SIG-M5 treated with dmso at 0.1 percent for 504 hours (cell line): ENCODE results near the gene AXIN2.
A peak's percentile ranks its signal among the peaks of the same experiment; 100 is the strongest.

Experiments
- DNase-seq: peaks from one replicate; lab custom pipeline; 2025; ENCODE audit not compliant: unreplicated experiment; lab: John Stamatoyannopoulos, UW

Gene AXIN2, protein sequence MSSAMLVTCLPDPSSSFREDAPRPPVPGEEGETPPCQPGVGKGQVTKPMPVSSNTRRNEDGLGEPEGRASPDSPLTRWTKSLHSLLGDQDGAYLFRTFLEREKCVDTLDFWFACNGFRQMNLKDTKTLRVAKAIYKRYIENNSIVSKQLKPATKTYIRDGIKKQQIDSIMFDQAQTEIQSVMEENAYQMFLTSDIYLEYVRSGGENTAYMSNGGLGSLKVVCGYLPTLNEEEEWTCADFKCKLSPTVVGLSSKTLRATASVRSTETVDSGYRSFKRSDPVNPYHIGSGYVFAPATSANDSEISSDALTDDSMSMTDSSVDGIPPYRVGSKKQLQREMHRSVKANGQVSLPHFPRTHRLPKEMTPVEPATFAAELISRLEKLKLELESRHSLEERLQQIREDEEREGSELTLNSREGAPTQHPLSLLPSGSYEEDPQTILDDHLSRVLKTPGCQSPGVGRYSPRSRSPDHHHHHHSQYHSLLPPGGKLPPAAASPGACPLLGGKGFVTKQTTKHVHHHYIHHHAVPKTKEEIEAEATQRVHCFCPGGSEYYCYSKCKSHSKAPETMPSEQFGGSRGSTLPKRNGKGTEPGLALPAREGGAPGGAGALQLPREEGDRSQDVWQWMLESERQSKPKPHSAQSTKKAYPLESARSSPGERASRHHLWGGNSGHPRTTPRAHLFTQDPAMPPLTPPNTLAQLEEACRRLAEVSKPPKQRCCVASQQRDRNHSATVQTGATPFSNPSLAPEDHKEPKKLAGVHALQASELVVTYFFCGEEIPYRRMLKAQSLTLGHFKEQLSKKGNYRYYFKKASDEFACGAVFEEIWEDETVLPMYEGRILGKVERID

DNA sequence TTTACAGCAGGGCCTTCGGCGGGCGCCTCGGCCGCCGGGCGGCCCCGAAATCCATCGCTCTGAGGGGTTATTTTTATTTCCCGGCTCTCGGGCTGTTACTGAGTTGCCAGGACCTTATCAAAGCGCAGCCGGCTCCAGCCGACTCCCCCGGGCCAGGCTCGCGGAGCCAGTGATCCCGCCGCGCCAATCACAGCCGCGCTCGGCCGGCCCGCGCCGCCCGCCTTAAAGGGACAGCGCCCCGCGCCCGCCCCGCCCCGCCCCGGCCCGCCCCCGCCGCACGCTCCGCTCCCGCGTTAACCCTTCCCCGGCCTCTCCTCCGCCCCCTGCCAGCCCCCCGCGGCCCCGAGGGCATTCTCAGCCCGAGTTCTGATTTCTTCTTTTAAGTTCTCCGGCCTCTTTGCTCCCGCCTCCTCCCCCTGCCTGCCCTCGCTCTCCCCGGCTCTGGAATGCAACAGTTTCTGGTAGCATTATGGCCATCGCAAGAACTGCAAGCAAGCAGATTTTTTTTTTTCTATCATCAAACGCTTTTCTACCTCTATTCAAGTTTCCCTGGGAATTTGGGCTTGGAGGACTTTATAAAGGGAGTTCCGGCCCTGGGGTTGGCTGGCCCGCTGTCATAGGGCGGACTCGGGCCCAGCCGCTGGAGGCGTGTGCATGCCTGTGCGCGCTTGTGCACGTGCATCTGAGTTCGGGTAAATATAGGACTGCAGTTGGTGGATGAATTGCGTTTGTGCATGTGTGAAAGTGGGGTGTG is at the start of gene AXIN2:
Gene AXIN2, minus strand, starts transcription at position 197 of the 754 bp plus-strand sequence. CDS start 3,028 bp downstream, outside the sequence.
- DNase-seq: peak; percentile 63

DNA sequence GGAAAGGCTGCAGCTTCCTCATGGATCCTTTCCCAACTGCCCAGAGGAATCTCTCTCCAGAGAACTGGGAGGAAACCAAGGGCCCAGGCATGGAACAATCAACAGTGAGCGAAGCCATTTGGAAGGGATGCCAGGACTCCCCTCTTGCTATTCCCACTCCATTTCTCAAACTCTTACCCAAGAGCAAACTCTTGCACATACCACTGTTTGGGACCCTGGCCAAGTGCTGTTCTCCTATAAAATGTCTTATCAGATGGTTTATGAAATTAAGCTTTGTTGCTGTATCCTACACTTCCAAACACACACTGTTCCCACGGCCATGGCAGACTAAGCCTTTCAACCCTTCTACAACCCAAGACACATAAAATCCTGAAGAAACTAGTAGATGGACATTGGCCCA is 48.3 kb upstream of the AXIN2 start:
- no peak for DNase-seq

DNA sequence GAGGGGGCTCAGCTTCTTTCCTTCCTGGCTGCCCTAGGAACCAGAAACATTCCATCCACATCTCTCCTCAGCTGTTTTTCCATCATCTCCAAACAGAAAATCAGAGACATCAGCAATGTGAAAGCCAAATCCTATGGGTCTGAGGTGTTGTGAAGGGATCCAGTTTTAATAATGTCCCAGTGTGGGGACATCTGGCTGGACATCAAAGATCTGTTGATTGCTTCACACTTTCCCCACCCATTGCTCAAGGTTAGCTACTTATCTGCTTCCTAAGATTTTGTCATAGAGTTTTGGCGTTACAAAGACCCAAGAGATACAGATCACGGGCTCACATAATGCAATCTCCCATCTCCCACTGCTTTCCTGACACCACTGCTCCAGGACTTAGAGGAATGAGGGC is 47.8 kb upstream of the AXIN2 start:
- no peak for DNase-seq

DNA sequence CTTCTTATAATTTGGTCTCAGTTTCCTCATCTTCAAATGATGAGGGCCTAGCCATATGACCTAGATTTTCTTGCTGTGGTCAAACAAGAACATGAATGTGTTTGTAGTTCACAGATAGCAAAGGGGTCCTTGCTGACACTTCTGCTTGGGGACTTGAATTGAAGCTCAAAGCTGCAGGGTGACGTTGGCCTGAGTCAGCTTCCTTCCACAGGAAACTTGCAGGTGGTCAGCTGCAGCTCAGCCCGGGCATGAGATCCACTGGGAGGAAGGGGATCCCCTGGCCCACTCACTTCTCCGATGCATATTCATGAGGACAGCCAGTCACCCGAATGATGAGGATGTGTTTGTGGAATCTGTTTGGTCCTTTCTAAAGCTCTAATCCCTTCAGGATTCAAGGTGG is 42.6 kb upstream of the AXIN2 start:
- no peak for DNase-seq

DNA sequence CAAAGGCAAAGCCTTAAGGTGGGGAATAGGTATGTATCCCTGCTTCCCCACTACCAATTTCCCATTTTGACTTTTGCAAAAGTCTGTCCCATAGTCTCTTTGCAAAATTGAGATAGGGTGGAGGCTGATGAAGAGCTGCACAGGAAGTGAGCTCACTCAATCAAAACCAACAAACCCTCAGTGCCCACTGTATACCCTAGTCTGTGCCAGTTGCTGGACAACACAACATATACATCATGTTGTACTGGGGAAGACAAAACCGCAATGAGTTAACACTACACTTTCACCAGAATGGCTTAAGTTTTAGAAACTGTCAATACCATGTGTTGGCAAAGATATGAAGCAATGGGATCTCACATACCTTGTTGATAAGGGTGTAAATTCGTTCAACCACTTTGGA is 40.4 kb upstream of the AXIN2 start:
- no peak for DNase-seq

DNA sequence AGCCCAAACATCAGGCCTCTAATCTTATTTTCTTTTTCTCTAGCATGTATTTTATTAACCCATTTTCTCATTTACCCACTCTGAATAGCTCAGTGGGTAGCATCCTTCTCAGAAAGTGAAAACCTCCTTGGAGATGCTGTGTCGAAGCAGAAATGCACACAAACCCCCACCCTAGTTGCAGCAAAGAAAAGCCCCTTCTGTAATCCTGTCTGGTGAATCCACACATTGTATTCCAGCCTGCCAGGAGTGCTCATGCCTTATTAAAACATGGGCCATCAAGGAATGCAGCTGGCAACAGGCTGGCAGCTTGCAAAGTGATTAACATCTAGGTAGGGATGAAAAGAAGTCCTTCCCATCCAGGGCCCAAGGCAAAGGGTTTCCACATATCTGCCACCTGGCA is 39.7 kb upstream of the AXIN2 start:
- no peak for DNase-seq

DNA sequence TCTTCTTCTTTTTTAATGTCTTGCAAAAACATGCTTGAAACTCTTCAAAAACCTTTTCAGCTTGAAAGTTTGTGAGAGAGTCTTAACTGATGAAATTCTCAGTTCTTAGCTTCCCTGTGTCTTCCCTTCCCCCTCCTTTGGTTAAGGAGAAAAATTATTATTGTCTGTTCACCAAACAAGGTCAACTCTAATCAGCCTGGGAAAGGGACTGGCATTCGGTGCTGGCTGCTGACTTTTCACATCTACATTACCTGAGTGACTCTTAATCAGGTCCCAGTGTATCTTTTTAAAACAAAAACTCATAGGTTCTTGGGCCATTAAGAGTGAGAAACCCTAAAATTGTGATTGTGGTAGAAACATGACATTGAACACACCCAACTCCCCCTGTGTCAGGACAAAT is 39.1 kb upstream of the AXIN2 start:
- DNase-seq: no peak

DNA sequence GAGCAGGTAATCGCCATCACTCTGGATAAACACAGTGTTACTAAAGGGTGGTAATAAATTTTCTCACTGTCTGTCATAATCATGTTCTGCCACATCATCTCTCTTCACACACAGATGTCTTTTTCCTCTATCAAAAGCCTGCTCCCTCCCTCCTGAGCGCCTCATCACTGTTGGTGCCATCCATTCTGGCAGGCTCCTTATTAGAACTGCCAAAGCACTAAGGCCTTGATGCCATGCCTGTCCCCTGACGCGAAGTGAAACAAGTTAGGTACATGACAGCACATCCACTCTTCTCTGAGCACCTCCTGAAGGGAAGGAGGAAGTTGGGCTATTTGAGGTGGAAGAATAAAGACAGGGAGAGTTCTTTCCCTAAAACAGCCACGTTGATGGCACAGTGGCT is 38.2 kb upstream of the AXIN2 start:
- no peak for DNase-seq

DNA sequence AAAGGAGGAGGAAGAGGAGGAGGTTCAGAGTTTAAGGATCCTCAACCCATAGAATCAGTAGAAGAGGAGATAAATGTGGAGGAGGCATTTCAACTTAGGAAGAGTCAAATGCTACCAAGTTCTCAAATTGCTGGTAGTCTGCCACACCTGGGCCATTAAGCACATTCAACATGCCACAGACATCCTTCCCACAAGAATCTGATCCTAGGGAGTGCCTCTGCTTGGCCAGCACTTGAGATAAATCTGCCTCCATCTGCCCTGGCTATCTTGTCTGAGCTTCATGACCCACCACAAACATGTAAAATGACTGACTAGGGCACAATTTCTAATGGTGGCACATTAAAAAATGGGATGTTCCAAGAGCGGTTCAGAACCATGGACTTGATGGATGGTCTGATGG is 37.3 kb upstream of the AXIN2 start:
- no peak for DNase-seq

DNA sequence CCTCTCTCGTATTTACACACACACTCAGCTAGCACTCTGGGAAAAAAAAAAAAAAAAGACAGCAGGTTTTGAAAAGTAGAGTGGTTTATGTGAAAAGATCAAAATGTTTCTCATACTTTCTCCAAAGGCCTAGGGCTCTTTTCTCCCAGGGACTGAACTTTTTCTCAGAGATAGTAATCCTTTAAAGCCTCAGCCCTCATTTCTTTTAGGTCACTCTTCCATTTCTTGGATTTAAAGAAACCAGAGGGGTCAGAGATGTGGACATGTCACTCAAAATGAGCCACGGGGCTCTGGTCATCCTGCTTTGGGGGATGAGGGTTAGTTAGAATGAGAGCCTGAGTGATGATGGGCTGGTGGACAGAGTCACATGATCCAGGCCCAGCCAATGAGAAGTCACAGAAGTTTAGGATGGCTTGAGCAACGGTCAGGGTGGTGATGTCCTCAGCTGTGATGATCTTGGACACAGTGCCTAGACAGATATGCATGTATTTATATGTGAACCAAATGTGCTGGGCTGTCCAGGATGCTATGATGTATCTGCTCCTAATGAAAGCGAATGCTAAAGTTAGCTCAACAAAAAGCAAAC is 33.7 kb upstream of the AXIN2 start:
- no peak for DNase-seq

DNA sequence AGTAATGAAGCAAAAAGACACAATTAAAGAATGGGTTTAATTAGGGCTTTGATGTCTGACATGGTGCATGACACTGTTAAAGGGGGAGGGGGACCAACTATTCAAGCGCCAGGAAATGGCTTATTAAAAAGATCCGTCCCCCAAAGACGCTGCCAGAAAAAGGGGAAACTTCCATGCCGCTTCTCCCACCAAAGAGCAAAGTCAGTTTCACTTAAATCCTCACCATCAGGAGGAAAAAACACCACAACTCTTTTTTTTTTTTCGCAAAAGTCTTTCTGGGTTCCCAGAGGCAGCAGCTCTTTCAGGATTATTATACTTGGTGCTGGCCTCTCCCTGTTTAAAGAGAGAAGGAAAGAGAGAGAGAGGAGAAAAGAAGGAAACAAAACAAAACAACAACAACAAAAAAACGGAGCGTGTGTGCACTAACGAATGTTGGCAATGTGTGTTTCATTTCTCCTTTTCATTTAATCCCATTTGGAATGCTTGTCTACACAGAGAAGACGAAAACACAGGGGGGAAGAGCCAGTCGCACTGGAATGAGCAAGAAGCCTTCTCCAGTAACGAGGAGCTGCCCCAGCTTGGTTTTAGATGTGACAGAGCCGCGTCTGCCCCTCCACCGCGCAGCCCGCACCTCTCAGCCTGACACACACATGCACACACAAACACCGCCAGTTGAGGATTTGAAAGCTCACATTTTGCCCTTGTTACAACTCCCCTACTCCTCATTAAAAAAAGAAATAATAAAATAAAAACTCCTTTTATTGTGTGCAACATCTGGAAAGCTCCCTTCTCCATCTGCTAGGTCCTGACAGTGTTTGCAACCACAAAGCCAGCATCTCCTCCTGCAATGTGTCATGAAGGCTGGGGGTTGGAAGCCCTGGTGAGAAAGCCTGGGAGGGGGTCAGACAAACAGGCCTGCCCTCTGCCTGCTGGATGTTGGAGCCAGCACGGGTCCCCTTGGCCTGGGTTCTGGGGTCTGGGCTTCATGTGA is 32.7 kb upstream of the AXIN2 start:
- DNase-seq: no peak

DNA sequence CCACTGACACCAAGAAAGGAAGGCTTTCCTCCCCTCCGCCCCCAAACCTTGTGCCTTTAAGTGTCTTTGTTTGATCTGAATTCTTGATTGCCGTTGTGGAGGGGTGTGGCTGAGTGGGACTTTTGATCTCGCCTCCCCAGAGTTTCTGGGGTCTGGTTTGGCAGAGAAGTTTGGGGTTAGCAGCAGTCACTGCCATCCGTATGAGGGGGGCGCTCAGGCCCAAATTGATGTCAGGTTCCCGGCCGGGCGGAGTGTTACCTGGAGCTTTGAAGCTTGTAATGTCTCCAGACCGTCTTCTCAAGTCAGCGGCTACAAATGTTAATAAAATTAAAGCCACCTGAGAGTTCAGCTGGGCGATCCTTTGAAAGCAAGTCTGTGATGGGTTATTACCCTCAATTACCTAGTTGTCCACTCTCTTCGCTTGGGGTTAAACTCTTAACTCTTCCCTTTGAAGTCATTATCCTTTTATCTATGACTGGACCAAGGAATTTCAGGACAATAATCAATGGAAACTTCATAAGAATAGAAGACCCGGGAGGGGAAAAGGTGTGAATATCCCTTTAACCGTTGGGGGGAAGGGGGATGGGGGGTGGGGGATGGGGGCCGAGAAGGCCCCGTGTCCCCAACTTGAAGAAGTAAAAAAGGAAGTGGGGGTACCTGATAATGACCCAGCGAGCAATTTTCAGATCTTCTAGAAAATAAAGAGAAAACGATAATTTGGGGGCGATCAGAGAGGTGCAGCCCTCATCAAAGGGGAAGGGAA is 31.8 kb upstream of the AXIN2 start:
- DNase-seq: no peak

DNA sequence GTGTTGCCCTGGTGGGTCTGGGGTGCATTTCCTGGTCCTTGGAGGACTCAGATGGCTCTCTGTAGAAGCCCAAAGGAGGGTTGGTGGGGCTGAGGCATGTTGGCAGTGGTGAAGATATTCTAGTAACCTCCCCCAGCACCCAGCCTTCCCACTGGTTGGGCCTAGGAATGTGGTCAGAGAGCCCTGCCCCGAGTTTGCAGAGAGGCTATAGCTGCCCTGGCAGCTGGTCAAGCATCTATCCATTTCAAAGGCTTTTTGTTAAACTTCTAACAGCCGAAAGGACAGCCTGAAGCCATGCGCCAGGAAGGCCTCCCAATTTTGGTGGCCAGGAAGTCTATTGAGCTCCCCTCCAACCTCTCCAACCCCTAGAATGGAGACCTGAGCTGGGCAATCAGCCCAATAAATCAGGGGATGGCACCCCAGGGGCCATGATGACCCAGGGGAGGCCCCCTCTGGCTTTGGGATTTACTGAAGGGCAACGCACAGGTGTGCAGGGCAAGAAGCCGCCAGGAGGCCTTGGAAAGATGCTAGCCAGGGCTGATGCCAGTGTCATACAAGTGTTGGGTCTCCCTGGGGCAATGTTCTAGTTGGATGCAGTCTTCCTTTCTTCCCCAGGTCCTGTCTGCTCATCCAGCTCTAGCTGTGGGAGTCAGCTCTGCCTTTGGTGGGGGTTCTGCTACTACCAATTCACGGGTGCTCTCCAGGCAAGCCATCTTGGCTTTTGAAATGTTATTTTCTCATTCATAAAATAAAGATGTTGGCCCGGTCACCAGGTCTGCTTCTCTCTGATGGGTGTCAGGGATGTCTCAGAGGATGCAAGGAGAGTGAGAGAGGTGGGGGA is 30.9 kb upstream of the AXIN2 start:
- no peak for DNase-seq

DNA sequence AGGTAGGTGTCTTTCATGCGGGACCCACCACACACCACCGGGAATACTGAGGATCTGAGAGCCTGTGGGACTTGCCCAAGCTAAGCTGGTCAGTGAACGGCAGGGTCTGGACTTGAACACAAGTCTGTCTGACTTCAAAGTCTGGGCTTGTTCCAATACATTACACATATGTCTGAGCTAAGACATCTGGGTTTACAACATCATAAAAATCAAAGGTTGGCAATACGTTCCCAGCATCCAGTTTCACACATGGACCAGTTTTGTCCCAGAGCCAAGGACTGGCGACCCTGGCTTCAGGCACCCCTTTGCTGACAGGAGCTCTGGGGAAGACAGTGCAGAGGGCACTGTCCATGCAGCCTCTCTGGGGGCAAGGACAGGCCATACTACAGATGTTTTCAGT is 27.9 kb upstream of the AXIN2 start:
- no peak for DNase-seq

DNA sequence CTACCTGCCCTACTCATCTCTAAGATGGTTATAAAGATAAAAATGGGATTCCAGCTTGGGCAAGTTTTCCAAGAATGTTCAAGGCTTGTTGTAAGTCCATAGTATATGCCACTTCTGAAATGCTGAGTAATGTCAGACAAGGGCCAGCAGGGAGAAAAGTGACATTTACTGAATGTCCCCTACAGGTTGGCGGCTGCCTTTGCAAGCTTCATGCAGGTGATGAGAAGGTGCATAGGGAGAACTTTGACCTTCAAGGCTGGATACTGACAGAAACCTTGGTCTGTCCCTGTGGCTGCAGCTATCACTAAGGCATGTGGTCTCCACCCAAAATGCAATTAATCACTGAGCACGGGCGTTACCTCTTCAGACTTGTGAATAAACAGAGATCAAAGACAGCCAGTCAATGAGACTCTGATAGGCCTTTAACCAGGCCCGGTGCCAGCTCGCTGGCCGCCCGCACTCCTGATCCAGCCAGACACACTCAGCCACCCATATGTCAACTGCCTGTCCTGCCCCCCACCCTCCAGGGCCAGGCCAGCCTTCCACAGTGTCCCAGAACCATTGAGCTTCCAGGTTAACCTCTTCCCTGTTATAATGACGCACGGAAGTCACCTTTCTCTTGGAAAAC is 26.8 kb upstream of the AXIN2 start:
- DNase-seq: peak; percentile 50

DNA sequence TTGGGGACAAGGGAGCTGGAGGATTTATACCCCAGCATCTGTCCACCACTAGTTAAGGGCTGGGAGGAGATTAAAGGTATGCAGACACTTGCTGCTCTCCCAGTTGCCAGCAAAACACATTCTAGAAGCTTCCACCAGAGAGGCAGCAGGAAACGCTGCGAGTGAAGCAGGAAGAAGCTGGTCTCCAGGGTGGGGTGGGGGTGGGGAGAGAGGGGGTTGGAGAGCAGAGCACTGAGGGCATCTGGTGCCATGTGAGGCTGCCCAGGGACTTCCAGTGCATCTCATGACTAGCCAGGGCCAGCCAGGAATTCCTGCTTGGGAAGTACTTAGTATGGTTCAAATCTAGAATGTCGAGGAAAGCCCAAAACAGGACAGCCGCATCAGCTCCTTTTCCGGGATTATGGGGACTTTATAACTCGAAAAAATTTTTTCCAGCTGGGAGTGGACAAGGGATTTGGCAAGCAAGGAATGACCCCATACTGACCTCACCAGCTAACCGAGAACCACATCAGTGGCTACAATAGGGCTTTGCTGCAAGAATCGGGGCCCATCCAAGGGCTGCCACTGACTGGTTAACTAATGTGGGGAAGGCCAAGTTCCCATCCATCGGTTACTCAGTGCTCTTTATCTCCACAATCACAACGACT is 26.2 kb upstream of the AXIN2 start:
- DNase-seq: no peak

DNA sequence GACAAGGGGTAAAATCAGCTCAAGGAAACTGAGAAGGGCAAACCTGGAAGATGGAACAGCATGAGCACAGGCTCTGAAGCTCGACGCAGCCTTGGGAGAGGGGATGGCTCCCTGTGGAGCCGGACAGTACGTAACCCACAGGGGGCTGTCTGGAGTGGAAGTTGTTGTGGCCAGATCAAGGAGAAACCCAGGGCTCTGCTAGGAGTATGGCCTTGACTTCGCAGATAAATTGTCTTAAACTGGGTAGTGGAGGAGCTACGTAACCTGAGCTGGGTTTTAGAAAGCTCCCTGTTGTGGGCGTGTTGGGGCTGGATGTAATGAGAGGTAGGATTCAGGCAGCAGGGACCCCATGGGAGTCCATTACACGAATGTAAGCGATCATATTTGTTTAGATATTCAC is 25.5 kb upstream of the AXIN2 start:
- DNase-seq: no peak
